Measurements from ENCODE around the gene KCNMB4.

KCNMB4 gene

DNA sequence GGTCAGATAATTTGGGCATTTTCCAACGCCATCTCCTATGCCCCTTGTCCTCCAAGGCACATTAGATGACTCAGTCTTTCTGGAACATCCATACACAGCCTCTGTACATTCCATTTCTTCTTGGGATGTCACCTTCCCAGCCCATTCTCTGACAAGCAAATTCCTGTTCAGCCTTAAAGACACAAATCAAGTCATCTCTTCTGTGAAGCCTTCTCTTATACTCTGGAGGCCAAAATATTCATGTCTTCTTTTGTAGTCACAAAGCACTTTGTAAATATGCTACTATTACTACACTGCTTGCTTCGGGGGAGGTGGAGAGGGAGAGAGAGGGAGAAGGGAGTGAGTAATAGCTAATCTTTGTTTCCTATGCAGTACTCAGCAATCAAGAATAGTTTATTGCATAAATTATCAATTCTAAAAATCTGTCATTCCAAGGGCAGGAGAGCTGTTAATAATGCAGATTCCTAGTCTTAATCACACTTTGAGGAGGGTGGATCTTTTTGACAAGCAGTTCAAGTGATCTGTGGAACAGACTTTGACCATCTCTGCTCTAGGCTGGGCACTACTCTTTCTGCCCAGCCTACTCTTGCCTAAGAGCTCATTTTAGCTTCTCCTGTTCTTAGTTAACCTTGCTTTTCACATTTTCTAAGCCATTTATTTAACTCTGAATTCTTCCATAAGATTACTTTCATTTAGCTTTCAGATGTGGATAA is 27.9 kb downstream of the KCNMB4 start:
- DNase-seq, result peak; percentile 28
- TF ChIP-seq, protein P1, sequence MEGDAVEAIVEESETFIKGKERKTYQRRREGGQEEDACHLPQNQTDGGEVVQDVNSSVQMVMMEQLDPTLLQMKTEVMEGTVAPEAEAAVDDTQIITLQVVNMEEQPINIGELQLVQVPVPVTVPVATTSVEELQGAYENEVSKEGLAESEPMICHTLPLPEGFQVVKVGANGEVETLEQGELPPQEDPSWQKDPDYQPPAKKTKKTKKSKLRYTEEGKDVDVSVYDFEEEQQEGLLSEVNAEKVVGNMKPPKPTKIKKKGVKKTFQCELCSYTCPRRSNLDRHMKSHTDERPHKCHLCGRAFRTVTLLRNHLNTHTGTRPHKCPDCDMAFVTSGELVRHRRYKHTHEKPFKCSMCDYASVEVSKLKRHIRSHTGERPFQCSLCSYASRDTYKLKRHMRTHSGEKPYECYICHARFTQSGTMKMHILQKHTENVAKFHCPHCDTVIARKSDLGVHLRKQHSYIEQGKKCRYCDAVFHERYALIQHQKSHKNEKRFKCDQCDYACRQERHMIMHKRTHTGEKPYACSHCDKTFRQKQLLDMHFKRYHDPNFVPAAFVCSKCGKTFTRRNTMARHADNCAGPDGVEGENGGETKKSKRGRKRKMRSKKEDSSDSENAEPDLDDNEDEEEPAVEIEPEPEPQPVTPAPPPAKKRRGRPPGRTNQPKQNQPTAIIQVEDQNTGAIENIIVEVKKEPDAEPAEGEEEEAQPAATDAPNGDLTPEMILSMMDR (IDR thresholded peaks at IDR 0.05; ENCODE audit: low read depth, low read length, missing control alignments), result no peak
- H3K27ac ChIP-seq, result no peak overlapping the region
- H3K27me3 ChIP-seq (replicated peaks), result no peaks in the 10 kb centered on the region
- H3K36me3 ChIP-seq (replicated peaks), result no peaks in the 10 kb centered on the region
- H3K4me3 ChIP-seq (ENCODE audit: low read depth, low read length), result no peak overlapping the region
- in situ Hi-C loops (cut with HindIII; ENCODE audit: low pct_ligation_motif_present, low sequenced_read_pairs), result no loop called here

DNA sequence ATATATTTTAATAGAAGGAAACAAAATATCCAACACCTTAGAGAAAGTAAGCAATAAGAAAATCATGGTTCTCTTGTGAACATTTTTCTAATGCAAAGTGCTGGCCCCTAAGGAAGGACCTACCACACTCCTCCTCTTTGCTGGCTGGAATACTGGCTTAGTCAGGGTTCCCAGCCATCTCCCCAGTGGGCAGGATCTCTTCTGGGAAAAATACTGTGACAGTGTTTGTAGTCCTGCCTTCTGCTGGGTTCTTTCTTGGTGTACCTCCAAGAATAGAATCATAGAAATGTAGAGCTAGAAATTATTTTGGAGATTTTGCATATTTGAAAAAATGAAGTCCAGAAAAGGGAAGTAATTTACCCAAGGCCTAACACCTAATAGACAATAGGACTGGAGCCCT is 31.9 kb downstream of the KCNMB4 start:
- H3K4me3 ChIP-seq (ENCODE audit: low read depth, low read length), result no peak overlapping the region
- no peak overlapping the region for H3K27ac ChIP-seq
- H3K27me3 ChIP-seq (replicated peaks), result no peaks in the 10 kb centered on the region
- in situ Hi-C loops (cut with HindIII; ENCODE audit: low pct_ligation_motif_present, low sequenced_read_pairs), result no loop called here
- TF ChIP-seq, protein P1 (IDR thresholded peaks at IDR 0.05; ENCODE audit: low read depth, low read length, missing control alignments), result no peak
- no peak for DNase-seq
- no peaks in the 10 kb centered on the region for H3K36me3 ChIP-seq (replicated peaks)

DNA sequence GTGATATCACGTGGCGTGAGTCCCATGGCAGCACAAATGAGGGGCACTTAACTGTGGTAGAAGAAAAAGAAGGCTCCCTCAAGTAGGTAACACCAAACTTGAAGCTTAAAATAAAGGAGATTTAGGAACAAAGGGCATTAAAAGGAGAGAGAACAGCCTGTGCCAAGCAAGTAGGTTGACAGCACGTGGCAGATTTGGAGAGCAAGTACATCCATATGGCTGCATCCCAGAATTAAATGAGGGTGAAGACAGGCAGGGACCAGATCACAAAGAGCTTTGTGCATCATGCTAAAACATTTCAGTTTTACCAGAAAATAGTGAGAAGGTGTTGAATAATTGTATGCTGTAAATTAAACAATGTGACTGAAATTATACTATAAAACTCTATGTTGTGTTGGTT is 32.8 kb downstream of the KCNMB4 start:
- in situ Hi-C loops (cut with HindIII; ENCODE audit: low pct_ligation_motif_present, low sequenced_read_pairs), result no loop called here
- no peak for DNase-seq
- Histone ChIP-seq H3K4me3 (ENCODE audit: low read depth, low read length) (no peak overlapping the region), H3K27ac (no peak overlapping the region), H3K36me3 (replicated peaks) (no peaks in the 10 kb centered on the region), H3K27me3 (replicated peaks) (no peaks in the 10 kb centered on the region)
- TF ChIP-seq, protein P1 (IDR thresholded peaks at IDR 0.05; ENCODE audit: low read depth, low read length, missing control alignments), result no peak

DNA sequence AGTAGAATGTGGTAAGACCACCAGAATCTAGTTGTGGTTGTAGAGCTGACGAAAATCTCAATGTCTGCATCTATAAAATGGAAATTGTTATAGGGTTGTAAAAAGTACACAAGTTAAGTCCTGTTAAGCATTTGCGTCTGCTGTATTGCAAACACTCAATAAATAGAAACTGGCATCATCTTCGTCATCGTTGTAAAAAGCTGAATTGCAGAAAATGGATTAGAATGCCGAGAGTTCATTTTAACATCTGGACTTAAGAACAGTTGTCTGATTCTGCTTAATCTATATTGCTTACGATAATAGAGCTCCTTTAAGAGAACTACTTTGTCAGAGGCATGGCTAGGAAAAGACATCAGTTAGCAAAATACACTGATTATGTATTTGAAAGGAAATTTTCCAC is 33.2 kb downstream of the KCNMB4 start:
- H3K4me3 ChIP-seq (ENCODE audit: low read depth, low read length), result no peak overlapping the region
- H3K36me3 ChIP-seq (replicated peaks), result no peaks in the 10 kb centered on the region
- DNase-seq, result no peak
- H3K27ac ChIP-seq, result no peak overlapping the region
- no peaks in the 10 kb centered on the region for H3K27me3 ChIP-seq (replicated peaks)
- in situ Hi-C loops (cut with HindIII; ENCODE audit: low pct_ligation_motif_present, low sequenced_read_pairs), result no loop called here
- TF ChIP-seq, protein P1 (IDR thresholded peaks at IDR 0.05; ENCODE audit: low read depth, low read length, missing control alignments), result no peak

DNA sequence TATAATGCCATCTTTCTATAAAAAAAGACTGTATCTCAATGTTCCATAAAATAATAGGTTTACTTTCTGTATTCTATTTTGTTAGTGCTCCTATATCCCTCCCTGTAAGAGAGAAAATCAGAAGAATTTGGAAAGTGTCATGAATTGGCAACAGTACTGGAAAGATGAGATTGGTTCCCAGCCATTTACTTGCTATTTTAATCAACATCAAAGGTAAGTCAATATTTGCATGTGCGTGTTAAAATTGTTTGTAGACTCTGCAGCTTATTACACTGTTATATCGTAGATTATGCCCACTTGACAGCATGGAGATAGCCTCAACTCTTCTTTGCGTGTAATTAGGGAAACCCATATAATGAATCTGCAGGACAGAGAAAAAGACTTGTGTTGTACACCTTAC is 34.0 kb downstream of the KCNMB4 start:
- in situ Hi-C loops (cut with HindIII; ENCODE audit: low pct_ligation_motif_present, low sequenced_read_pairs), result no loop called here
- H3K4me3 ChIP-seq (ENCODE audit: low read depth, low read length), result no peak overlapping the region

More for the DNA sequence above, 34.0 kb downstream of the KCNMB4 start:
- Histone ChIP-seq H3K27ac (no peak overlapping the region), H3K27me3 (replicated peaks) (no peaks in the 10 kb centered on the region), H3K36me3 (replicated peaks) (no peaks in the 10 kb centered on the region)
- TF ChIP-seq, protein P1 (IDR thresholded peaks at IDR 0.05; ENCODE audit: low read depth, low read length, missing control alignments), result no peak
- DNase-seq, result no peak
